Measurements from ENCODE around the gene FXYD6. TPM values are rescaled to one million over a fixed set of nuclear protein-coding genes. Genes with fewer than 3 reads are reported as not detected.

The FXYD6 gene
- total and polyA plus RNA-seq, 12 donors, result 34.3 to 218 (median 94.1) TPM

DNA sequence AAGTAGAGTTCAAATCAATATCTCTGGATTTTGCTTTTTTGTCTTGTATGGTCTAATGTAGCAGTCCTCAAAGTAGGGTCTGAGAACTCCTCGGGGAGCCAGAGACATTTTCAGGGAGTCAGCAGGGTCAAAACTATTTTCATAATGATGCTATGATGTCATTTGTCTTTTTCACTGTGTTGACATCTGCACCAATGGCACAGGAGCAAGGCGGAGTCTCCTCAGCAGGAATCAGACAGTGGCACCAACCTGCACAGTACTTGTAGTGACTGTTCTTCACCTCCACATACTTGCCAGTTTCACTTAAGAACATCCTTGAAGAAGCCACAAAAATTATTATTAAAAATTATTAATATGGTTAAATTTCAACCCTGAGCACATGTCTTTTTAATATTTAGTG is 14.9 kb upstream of the FXYD6 start:
- Histone ChIP-seq H3K27ac (no peak overlapping the region), H3K4me3 (no peak overlapping the region), H3K27me3 (no peaks in the 10 kb centered on the region), H3K4me1 (replicated peaks in 1 of 2) (peaks cover 2 to 10% of the 10 kb centered on the region in 2 donors), H3K9me3 (replicated peaks in 1 of 3) (no peaks in the 10 kb centered on the region), H3K36me3 (replicated peaks in 1 of 2) (no peaks in the 10 kb centered on the region)
- intact Hi-C loops (cut with DNase I), result no loop called here
- 45 to 98% (median 84%) methylated on average over 2 of the region's 2 CpGs for WGBS, 4 donors
- TF ChIP-seq, protein P1, sequence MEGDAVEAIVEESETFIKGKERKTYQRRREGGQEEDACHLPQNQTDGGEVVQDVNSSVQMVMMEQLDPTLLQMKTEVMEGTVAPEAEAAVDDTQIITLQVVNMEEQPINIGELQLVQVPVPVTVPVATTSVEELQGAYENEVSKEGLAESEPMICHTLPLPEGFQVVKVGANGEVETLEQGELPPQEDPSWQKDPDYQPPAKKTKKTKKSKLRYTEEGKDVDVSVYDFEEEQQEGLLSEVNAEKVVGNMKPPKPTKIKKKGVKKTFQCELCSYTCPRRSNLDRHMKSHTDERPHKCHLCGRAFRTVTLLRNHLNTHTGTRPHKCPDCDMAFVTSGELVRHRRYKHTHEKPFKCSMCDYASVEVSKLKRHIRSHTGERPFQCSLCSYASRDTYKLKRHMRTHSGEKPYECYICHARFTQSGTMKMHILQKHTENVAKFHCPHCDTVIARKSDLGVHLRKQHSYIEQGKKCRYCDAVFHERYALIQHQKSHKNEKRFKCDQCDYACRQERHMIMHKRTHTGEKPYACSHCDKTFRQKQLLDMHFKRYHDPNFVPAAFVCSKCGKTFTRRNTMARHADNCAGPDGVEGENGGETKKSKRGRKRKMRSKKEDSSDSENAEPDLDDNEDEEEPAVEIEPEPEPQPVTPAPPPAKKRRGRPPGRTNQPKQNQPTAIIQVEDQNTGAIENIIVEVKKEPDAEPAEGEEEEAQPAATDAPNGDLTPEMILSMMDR (IDR thresholded peaks at IDR 0.05), result no peak
- TF ChIP-seq POLR2A (IDR thresholded peaks at IDR 0.05), result no peak
- no peak for DNase-seq

DNA sequence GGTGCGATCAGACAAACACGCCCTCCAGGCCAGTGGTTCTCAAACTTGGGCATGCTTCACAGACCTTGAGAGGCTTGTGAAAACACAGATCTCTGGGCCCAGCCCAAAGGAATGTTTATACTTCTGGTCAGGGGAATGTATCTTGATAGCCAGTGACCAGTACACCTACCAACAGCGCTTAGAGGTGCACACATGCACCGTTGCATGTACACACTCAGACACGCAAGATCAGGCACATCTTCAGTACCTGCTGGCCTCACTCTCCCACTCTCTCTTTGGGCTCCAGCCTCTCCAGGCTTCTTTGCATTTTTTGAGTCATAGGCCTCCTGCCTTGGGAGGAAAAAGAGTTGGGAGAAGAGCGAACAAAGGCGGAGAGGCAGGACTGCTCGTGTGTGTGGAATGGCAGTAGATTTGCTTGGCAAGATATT is 11.7 kb upstream of the FXYD6 start:
- Histone ChIP-seq H3K9me3 (replicated peaks in 1 of 3) (no peaks in the 10 kb centered on the region), H3K4me1 (replicated peaks in 1 of 2) (peaks cover 13 to 33% of the 10 kb centered on the region in 2 donors), H3K4me3 (no peak overlapping the region), H3K27ac (no peak overlapping the region), H3K27me3 (no peaks in the 10 kb centered on the region), H3K36me3 (replicated peaks in 1 of 2) (no peaks in the 10 kb centered on the region)
- peak in 2 of 7 donors; percentile 11 to 16 for DNase-seq
- WGBS, 4 donors, result 85 to 94% (median 88%) methylated on average over 4 to 8 of the region's 8 CpGs
- intact Hi-C loops (cut with DNase I), result no loop called here
- TF ChIP-seq POLR2A (IDR thresholded peaks at IDR 0.05), result no peak
- TF ChIP-seq, protein P1 (IDR thresholded peaks at IDR 0.05), result no peak

DNA sequence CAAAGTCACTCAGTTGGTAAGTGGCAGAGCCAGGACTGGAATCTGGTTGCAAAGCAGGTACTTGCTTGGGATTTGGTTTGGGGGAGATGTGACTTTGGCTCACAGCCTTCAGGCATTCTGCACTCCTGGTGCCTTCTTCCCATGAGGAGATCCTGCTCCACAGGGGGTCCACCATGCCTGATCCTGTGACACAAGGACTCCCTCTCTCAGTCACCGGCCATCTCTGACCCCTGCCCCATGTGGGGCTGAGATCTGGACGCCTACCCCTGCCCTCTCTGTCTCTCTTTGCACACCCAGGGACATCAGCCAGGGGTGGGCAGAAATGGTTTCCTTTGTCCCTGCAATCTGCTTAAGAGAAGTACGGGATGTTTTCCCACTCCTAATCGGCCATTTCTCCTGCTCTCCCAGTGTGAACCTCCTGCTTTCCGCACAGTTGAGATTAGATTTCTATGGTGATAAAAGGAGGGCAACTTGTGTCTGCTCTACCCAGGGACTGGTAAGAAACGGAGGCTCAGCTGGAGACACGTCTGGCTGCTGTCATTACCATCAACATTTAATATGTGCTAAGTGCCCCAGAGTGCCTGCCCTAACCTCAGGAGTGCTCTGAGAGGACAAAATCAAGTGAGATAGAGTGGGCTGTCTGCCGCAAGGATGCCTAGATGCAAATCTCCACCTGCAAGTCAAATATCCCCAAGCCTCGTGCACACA is 11.1 kb upstream of the FXYD6 start:
- intact Hi-C loops (cut with DNase I), result no loop called here

DNA sequence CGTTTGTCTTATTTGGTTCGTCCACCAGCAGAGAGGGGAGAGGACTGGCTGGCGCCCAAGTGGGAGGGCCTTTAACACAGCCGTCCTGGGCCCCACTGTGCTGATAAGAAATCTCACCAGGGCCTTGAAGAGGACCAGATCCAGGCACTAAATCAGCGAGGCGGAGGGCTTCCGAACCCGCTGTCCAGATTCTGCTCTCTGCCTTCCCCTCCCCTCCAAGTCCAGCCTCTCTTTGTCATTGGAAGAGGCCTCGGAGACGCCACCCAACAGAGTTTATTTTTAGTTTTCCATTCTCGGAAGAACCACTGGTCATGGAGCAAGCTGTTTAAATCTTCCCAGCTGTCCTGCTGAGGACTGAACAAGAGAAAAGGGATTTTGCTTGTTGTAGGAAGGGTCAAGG is 9.3 kb upstream of the FXYD6 start:
- WGBS, 4 donors, result 16 to 26% (median 19%) methylated on average over 10 to 11 of the region's 11 CpGs
- Histone ChIP-seq H3K9me3 (replicated peaks in 1 of 3) (no peaks in the 10 kb centered on the region), H3K27me3 (no peaks in the 10 kb centered on the region), H3K27ac (peak overlapping the region; percentile 55 to 88 (median 60)), H3K4me1 (replicated peaks in 1 of 2) (peaks cover 13 to 39% of the 10 kb centered on the region in 2 donors), H3K36me3 (replicated peaks in 1 of 2) (no peaks in the 10 kb centered on the region), H3K4me3 (no peak overlapping the region)
- intact Hi-C loops (cut with DNase I), result no loop called here
- TF ChIP-seq POLR2A (IDR thresholded peaks at IDR 0.05), result peak in 1 of 2 donors; percentile 32
- TF ChIP-seq, protein P1 (IDR thresholded peaks at IDR 0.05), result no peak
- DNase-seq, result peak; percentile 78 to 98 (median 95)

More for the DNA sequence above, 11.1 kb upstream of the FXYD6 start:
- H3K27me3 ChIP-seq, result no peaks in the 10 kb centered on the region
- H3K9me3 ChIP-seq (replicated peaks in 1 of 3), result no peaks in the 10 kb centered on the region
- no peaks in the 10 kb centered on the region for H3K36me3 ChIP-seq (replicated peaks in 1 of 2)
- 87 to 96% (median 89%) methylated on average over 9 of the region's 9 CpGs for WGBS, 4 donors
- H3K4me3 ChIP-seq, result no peak overlapping the region
- no peak overlapping the region for H3K27ac ChIP-seq
- TF ChIP-seq POLR2A (IDR thresholded peaks at IDR 0.05), result no peak
- TF ChIP-seq, protein P1 (IDR thresholded peaks at IDR 0.05), result no peak
- DNase-seq, result peak in 3 of 7 donors; percentile 13 to 47 (median 19)
- peaks cover 13 to 39% of the 10 kb centered on the region in 2 donors for H3K4me1 ChIP-seq (replicated peaks in 1 of 2)

Data from adrenal gland (tissue), 12 donors.